Stomach (tissue), 4 donors: ENCODE data around the gene MYO5B.

Experiments used
- POLR2A ChIP-seq, 4 donors: fragments of 450-650 bp; IDR thresholded peaks; one replicate each; pipeline ENCODE4 v1.6.1; 2016; ENCODE audit warnings: antibody characterized with exemption in 4 of 4, control low read depth in 2 of 4, mild to moderate bottlenecking in 1 of 4, moderate library complexity in 1 of 4
- TF ChIP-seq, protein P1 (sequence below), 7 experiments: fragments of 450-650 bp in 4 of 7; fragments of 200-600 bp in 3 of 7; sonication (generic) in 3 of 7; IDR thresholded peaks; one replicate each; pipeline ENCODE4 v1.5.1; 2016 to 2019; ENCODE audit warnings: antibody characterized with exemption in 7 of 7, control low read depth in 2 of 7, mild to moderate bottlenecking in 1 of 7

GRCh38 chr18:49812286-49813068, 382.5 kb downstream of the MYO5B start:
- TF ChIP-seq, protein P1, sequence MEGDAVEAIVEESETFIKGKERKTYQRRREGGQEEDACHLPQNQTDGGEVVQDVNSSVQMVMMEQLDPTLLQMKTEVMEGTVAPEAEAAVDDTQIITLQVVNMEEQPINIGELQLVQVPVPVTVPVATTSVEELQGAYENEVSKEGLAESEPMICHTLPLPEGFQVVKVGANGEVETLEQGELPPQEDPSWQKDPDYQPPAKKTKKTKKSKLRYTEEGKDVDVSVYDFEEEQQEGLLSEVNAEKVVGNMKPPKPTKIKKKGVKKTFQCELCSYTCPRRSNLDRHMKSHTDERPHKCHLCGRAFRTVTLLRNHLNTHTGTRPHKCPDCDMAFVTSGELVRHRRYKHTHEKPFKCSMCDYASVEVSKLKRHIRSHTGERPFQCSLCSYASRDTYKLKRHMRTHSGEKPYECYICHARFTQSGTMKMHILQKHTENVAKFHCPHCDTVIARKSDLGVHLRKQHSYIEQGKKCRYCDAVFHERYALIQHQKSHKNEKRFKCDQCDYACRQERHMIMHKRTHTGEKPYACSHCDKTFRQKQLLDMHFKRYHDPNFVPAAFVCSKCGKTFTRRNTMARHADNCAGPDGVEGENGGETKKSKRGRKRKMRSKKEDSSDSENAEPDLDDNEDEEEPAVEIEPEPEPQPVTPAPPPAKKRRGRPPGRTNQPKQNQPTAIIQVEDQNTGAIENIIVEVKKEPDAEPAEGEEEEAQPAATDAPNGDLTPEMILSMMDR (IDR thresholded peaks at IDR 0.05): no peak
- TF ChIP-seq POLR2A (IDR thresholded peaks at IDR 0.05): no peak
